ENCODE measurements around the gene TNFSF15. TPM values are rescaled to one million over a fixed set of nuclear protein-coding genes. Genes with fewer than 3 reads are reported as not detected.

TNFSF15 gene
- total RNA-seq, 1 experiment from 2014 or later: not detected

- H2BK120ac ChIP-seq (ENCODE audit: low read depth, low read length, poor library complexity, severe bottlenecking): no peak overlapping the region
- no peak overlapping the region for H3K4ac ChIP-seq (ENCODE audit: low read depth, low read length)
- H3K27ac ChIP-seq (ENCODE audit: insufficient read length, low read depth, low read length): no peak overlapping the region
- no peak overlapping the region for H4K91ac ChIP-seq (ENCODE audit: insufficient read length, low read depth, low read length)
- no peaks in the 10 kb centered on the region for H3K9me3 Mint-ChIP-seq
- no peak overlapping the region for H2BK12ac ChIP-seq (ENCODE audit: insufficient read length, low read depth, low read length)
- H3K23ac ChIP-seq (ENCODE audit: insufficient read length, low read depth, low read length): no peak overlapping the region
- no peaks in the 10 kb centered on the region for H4K20me1 ChIP-seq (ENCODE audit: control insufficient read depth, insufficient read depth, insufficient read length)
- H3K79me2 ChIP-seq (ENCODE audit: insufficient read depth, low read length): no peaks in the 10 kb centered on the region
- no peak overlapping the region for H3K14ac ChIP-seq (ENCODE audit: insufficient read depth, low read length)
- WGBS (ENCODE audit: extremely low coverage, insufficient read length, low lambda C conversion rate): no CpG with 5 or more reads among the region's 2 CpGs
- no peak overlapping the region for H4K8ac ChIP-seq (replicated peaks; ENCODE audit: insufficient read length, low read depth, low read length)
- no peaks in the 10 kb centered on the region for H3K9me3 ChIP-seq (ENCODE audit: control insufficient read depth, low read depth, low read length)
- no peak overlapping the region for H3K9ac ChIP-seq (ENCODE audit: extremely low read depth, insufficient read length, low read length)
- H3K36me3 Mint-ChIP-seq (ENCODE audit: insufficient read depth in 1 of 3, low read depth in 3 of 3): no peaks in the 10 kb centered on the region
- no peak overlapping the region for H3K4me3 Mint-ChIP-seq
- H3K4me1 ChIP-seq (ENCODE audit: insufficient read depth, low read length): peaks cover 8% of the 10 kb centered on the region; the same call in 1 of the 2 replicates
- H3K27ac Mint-ChIP-seq: no peak overlapping the region
- H2AK5ac ChIP-seq (ENCODE audit: insufficient read length, low read length): no peak overlapping the region
- no peak overlapping the region for H2BK20ac ChIP-seq (ENCODE audit: low read depth, low read length, poor library complexity, severe bottlenecking)
- H3K23me2 ChIP-seq (ENCODE audit: insufficient read length, low read depth, low read length, poor library complexity, severe bottlenecking): no peaks in the 10 kb centered on the region
- peaks cover 13% of the 10 kb centered on the region for H3K27me3 Mint-ChIP-seq (ENCODE audit: low read depth)
- peaks cover 25 to 27% of the 10 kb centered on the region in 2 experiments for H3K4me1 Mint-ChIP-seq
- no peak overlapping the region for H2BK5ac ChIP-seq (ENCODE audit: insufficient read length, low read length)
- H3T11ph ChIP-seq (ENCODE audit: low read length): no peak overlapping the region
- no peaks in the 10 kb centered on the region for H3K27me3 ChIP-seq (ENCODE audit: insufficient read depth, low read length)
- no peak overlapping the region for H2AFZ ChIP-seq (ENCODE audit: low read length)
- TF ChIP-seq CTCF (conservative IDR thresholded peaks at IDR 0.05): no peak
- no peak for DNase-seq
- H2BK15ac ChIP-seq (ENCODE audit: low read depth, low read length): no peak overlapping the region
- no peaks in the 10 kb centered on the region for H3K79me1 ChIP-seq (ENCODE audit: insufficient read depth, low read depth, low read length, poor library complexity, severe bottlenecking)
- H3K18ac ChIP-seq (ENCODE audit: insufficient read length, low read depth, low read length): no peak overlapping the region
- H3K56ac ChIP-seq (ENCODE audit: insufficient read length, low read depth, low read length): no peak overlapping the region
- H3K4me2 ChIP-seq (ENCODE audit: insufficient read depth, insufficient read length, low read length): peak overlapping the region; percentile 22
- H4K5ac ChIP-seq (ENCODE audit: insufficient read length, low read depth, low read length): no peak overlapping the region
Observed at GRCh38 chr9:114806526-114806900, 674 bp upstream of the TNFSF15 start.
